HK-2 (cell line): ENCODE measurements around the gene RGS6.

Experiments
- DNase-seq: peaks from one replicate; pipeline ENCODE4 v3.0.0-alpha.2; 2018; ENCODE audit not compliant: unreplicated experiment

The RGS6 gene

DNA sequence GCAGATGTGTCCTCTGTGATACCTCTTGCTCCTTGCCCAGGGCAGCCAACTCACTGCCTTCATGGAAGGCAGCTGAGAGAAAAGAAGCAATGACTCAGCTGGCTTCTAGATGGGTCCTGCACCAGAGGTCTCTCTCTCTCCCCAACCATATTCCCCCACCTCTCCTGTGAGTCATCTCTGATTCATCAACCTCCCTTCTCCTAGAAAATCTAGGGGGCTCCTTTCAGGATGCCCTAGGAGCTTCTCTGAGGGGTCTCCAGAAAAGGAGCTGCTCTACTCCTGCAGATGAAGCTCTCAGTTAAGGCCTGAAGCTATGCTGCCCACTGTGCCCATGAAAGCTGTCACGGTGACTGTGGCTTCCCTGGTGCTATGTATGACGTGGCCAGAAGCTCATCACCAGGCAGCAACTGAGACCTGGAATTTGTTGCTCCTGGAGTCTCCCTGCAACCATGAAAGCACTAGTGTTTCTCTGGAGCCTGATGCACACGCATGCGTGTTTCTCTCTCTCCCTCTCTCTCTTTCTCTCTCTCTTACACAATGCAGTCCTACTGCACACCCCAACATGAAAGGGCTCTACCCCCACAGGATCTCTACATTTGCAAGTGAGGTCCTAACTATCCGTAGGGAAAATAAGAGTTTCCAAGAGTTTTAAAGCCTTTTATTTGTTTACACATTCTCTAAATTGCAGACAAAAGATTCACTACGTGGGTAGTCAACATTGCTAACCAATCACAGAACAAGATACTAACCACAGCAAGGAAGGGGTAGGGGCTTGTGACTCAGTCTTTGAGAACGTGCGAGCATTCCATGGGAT, 676.4 kb downstream of the RGS6 start:
- DNase-seq: peak; percentile 41

- no peak for DNase-seq
Measured at GRCh38 chr14:72609205-72609916, 677.1 kb downstream of the RGS6 start.

GRCh38 chr14:72610096-72610830, 678.0 kb downstream of the RGS6 start:
- no peak for DNase-seq

DNA sequence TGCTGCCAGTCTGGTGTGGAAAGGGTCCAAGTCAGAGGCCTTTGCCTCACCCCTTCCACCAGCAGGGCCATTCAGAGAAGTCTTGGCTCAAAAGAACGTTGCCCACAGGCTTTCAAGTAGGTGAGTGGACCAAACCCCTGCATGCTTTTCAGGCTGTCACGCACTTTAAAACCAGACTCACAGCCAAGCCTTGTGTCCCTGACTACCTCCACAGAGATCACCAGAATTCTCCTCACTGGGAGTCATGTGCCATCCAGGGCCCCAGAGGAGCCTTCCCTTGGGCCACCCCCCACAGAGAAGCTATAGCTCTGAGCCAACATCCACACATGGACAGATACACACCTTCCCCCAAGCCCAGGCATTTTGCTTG, 678.6 kb downstream of the RGS6 start:
- DNase-seq: no peak

DNA sequence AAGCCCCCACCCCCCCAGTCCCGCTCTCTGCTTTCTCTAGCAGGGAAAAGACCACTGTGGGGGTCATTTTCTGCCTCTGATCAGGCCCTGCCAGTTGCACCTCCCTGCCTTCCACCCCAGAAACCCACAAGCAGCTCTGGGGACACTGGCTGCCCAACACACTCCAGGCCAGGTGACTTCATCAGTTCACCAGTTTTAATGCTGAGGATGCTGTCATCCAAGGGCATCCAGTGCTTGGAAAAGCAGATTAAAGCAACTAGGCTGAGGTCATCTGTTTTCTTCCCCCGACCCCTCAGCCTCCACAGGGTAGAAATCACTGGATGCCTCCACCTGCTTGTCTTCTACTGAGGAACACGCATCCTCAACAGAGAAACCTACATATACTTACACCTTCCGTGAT, 679.3 kb downstream of the RGS6 start:
- no peak for DNase-seq

- DNase-seq: no peak
Measured at GRCh38 chr14:72612041-72612440, 679.8 kb downstream of the RGS6 start.

GRCh38 chr14:72613231-72613974, 681.2 kb downstream of the RGS6 start:
- DNase-seq: peak; percentile 38

GRCh38 chr14:72613975-72614319, 681.7 kb downstream of the RGS6 start:
- DNase-seq: no peak

DNA sequence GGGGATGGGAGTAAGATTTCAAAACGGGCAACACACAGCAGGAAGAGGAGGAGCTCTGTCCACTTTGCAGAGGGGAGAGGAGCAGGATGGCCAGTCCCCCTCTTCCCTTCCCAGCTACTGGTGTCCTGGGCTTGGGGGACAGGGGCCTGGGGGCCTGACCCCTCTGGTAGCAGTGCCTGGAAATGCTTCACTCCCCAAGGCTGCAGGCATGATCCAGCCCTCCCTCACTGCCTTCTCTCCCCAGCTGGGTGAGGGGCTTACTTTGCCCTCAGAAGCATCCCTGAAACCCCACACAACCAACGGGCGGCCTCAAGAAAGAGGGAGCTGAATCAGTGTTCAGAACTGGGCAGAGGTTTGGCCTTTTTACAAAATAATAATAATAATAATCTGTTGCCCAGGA, 682.1 kb downstream of the RGS6 start:
- DNase-seq: no peak

DNA sequence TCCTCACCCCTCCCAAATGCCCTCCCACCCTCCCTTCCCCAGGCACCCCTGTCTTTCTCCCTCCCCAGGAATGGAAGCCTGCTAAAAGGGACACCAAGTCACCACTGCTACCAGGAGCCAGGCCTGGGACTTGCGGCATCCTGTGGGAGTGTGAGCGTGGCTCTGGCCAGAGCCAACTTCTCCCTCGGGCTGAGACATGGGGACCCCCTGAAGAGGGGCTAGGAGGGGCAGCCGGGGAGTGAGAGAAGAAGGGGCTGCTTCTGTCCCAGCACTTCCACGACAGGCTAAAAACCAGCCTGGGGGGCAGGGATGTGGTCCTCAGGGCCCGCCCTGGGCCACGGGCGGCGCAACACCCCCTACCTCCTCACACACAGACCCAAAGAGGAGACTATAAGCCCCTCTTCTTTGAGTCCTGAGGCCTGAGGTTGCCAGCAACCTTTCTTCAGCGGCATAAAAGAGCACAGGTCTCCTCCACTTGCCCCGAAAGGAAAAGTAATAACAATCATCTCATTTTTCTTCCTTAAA, 682.7 kb downstream of the RGS6 start:
- DNase-seq: no peak

GRCh38 chr14:72615451-72616121, 683.4 kb downstream of the RGS6 start:
- DNase-seq: peak; percentile 74
